K562 (cell line): ENCODE data around the gene NAGLU. TPM values are rescaled to one million over a fixed set of nuclear protein-coding genes. Genes with fewer than 3 reads are reported as not detected.

ENCODE experiments used
- CREB1 ChIP-seq, 2 experiments: sonication (generic) in 1 of 2; formaldehyde crosslinking in 1 of 2; IDR thresholded peaks; 2 replicates each; pipeline versions ENCODE4 v1.6.1 to v1.8.0; 2012 to 2022; ENCODE audit warnings: inconsistent platforms in 1 of 2, mild to moderate bottlenecking in 1 of 2, missing genetic modification reagents in 1 of 2, moderate library complexity in 1 of 2
- DEAF1 ChIP-seq: fragments of 450-650 bp; formaldehyde crosslinking; IDR thresholded peaks from 2 replicates; pipeline ENCODE4 v1.4.0; 2020; ENCODE audit warnings: mild to moderate bottlenecking, moderate library complexity
- HEY1 ChIP-seq: fragments of 250-450 bp; sonication (Bioruptor Pico); IDR thresholded peaks from 2 replicates; pipeline ENCODE4 v1.5.0; 2020; ENCODE audit warnings: mild to moderate bottlenecking, moderate library complexity, borderline replicate concordance
- KAT7 ChIP-seq: sonication (generic); formaldehyde crosslinking; IDR thresholded peaks from 2 replicates; pipeline ENCODE4 v1.8.0; 2022; ENCODE audit warnings: missing genetic modification reagents, mild to moderate bottlenecking, borderline replicate concordance
- MAZ ChIP-seq, 2 experiments: fragments of 450-650 bp in 1 of 2; sonication (generic) in 1 of 2; formaldehyde crosslinking; IDR thresholded peaks in 1 of 2; conservative IDR thresholded peaks in 1 of 2; 2 replicates each; pipeline versions ENCODE4 v1.4.0 to v1.5.0; 2020; ENCODE audit warnings: mild to moderate bottlenecking in 1 of 2, missing genetic modification reagents in 1 of 2
- MEF2D ChIP-seq: conservative IDR thresholded peaks from 2 replicates; pipeline ENCODE4 v1.6.1; 2016; ENCODE audit warnings: low read depth, missing genetic modification characterization, missing compliant biosample characterization
- PHTF2 ChIP-seq: fragments of 250-450 bp; sonication (Bioruptor Pico); IDR thresholded peaks from 2 replicates; pipeline ENCODE4 v1.5.0; 2021; ENCODE audit warnings: mild to moderate bottlenecking
- POLR2AphosphoS5 ChIP-seq: IDR thresholded peaks from 2 replicates; pipeline ENCODE4 v1.6.1; 2011; ENCODE audit warnings: mild to moderate bottlenecking, low read depth, low read length, moderate library complexity; ENCODE audit not compliant: control insufficient read depth, insufficient read depth
- RREB1 ChIP-seq: fragments of 250-450 bp; sonication (Bioruptor Pico); IDR thresholded peaks from 2 replicates; pipeline ENCODE4 v1.4.0; 2020
- UBTF ChIP-seq, 2 experiments: IDR thresholded peaks; 2 replicates each; pipeline ENCODE4 v1.6.1; 2012; ENCODE audit warnings: improper control_type of control experiment in 2 of 2, low read depth in 2 of 2, low read length in 2 of 2, borderline replicate concordance in 1 of 2
- ZBTB8A ChIP-seq: fragments of 450-650 bp; IDR thresholded peaks from 2 replicates; pipeline ENCODE4 v1.6.1; 2018; ENCODE audit warnings: mild to moderate bottlenecking, moderate library complexity; ENCODE audit not compliant: partially characterized antibody
- ZNF695 ChIP-seq: fragments of 450-650 bp; formaldehyde crosslinking; IDR thresholded peaks from 2 replicates; pipeline ENCODE4 v1.4.0; 2020; ENCODE audit warnings: mild to moderate bottlenecking, moderate library complexity
- polyA plus RNA-seq, 8 experiments: library from polyadenylated mRNA; depleted of rRNA in 4 of 8; stranded (reverse) in 5 of 8; unstranded in 3 of 8; fragments of >200 nt; fragmentation: Nextera tagmentation in 2 of 8; fragmentation: Illumina TruSeq in 1 of 8; extraction: Ambion mirVana in 2 of 8; extraction: Trizol in 1 of 8; gene quantifications; 2 replicates each; pipeline versions ENCODE4 v1.2.1 to v1.2.3, GENCODE V29; 2011 to 2014; ENCODE audit warnings: inconsistent platforms in 1 of 8, missing spikeins in 1 of 8
- total RNA-seq, 7 experiments: library from RNA; depleted of rRNA in 6 of 7; stranded (reverse); fragments of >200 nt in 6 of 7; fragmentation: Illumina TruSeq in 2 of 7; extraction: Trizol in 2 of 7; gene quantifications; 2 replicates each; pipeline versions ENCODE4 v1.2.1 to v1.2.3, GENCODE V29; 2011 to 2021; ENCODE audit warnings: low replicate concordance in 1 of 7
- TF ChIP-seq, protein P1 (sequence below): sonication (generic); formaldehyde crosslinking; IDR thresholded peaks from 2 replicates; pipeline ENCODE4 v1.5.0; 2020; ENCODE audit warnings: missing genetic modification reagents

Gene NAGLU
- total and polyA plus RNA-seq, 9 of the 15 experiments (the other 6 are each of a cell fraction or from before 2014, with no cell fraction given) = 0.04 to 21.5 (median 8.5) TPM

DNA sequence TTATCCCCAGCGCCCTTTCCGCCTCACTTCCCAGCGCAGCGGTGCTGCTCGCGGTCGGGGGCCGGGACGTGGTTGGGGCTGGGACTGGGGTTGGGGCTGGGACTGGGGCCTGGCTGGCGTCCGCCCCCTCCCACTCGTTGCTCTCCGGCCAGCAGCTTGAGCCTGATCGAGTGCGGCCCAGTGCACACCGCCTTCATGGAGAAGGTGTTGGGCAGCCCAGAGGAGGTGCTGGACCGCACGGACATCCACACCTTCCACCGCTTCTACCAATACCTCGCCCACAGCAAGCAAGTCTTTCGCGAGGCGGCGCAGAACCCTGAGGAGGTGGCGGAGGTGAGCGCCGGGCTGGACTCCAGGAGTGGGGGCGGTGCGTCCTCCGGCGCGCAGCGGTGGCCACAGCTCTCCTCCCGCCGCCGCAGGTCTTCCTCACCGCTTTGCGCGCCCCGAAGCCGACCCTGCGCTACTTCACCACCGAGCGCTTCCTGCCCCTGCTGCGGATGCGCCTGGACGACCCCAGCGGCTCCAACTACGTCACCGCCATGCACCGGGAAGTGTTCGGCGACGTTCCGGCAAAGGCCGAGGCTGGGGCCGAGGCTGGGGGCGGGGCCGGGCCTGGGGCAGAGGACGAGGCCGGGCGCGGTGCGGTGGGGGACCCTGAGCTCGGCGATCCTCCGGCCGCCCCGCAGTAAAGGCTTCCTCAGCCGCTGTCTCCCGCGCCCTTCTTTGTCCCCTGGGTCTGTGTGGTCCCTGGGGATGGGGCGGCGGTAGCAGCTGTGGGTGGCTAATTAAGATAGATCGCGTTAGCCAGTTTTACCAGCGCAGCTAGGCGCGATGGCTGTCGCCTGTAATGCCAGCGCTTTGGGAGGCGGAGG lies 18.4 kb downstream of the NAGLU start (continued):
- peak; percentile 58; the same call in 1 of the 2 replicates for TF ChIP-seq RREB1 (CRISPR knock-in tag)
- TF ChIP-seq DEAF1 (CRISPR knock-in tag) = peak; percentile 53
- TF ChIP-seq HEY1 = no peak
- TF ChIP-seq MEF2D = no peak
- TF ChIP-seq, protein P1, sequence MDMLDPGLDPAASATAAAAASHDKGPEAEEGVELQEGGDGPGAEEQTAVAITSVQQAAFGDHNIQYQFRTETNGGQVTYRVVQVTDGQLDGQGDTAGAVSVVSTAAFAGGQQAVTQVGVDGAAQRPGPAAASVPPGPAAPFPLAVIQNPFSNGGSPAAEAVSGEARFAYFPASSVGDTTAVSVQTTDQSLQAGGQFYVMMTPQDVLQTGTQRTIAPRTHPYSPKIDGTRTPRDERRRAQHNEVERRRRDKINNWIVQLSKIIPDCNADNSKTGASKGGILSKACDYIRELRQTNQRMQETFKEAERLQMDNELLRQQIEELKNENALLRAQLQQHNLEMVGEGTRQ (CRISPR knock-in tag) = no peak
- peak; percentile 52 for TF ChIP-seq POLR2AphosphoS5
- TF ChIP-seq ZNF695 = no peak
- peak in 1 of 2 experiments; percentile 28; a peak in 3 of 4 replicates for TF ChIP-seq UBTF (IDR thresholded peaks at IDR 0.05; ENCODE audit: borderline replicate concordance in 1 of 2, low read depth in 2 of 2, low read length in 2 of 2)
- peak; percentile 66 to 92 for TF ChIP-seq MAZ (CRISPR knock-in tag; conservative IDR thresholded peaks at IDR 0.05 in 1 of 2, IDR thresholded peaks at IDR 0.05 in 1 of 2)
- no peak for TF ChIP-seq ZBTB8A
- peak; percentile 84 for TF ChIP-seq CREB1 (IDR thresholded peaks at IDR 0.05)
- TF ChIP-seq CREB1 (CRISPR knock-in tag; IDR thresholded peaks at IDR 0.05) = peak; percentile 78
- no peak for TF ChIP-seq KAT7 (CRISPR knock-in tag)
- no peak for TF ChIP-seq PHTF2
